Nephron progenitor cell (in vitro differentiated cells): ENCODE measurements around the gene PBX1.

Experiments
- DNase-seq: peaks from one replicate; pipeline ENCODE4 v3.0.0; 2021
- H3K27ac Mint-ChIP-seq: 2 replicates; pipeline ENCODE4 v1.8.0; 2021; ENCODE audit warnings: mild to moderate bottlenecking, moderate library complexity, mixed read lengths
- H3K27me3 Mint-ChIP-seq: 2 replicates; pipeline ENCODE4 v1.8.0; 2021; ENCODE audit warnings: mild to moderate bottlenecking, low read depth, mixed read lengths; ENCODE audit not compliant: poor library complexity
- H3K36me3 Mint-ChIP-seq: 2 replicates; pipeline ENCODE4 v1.8.0; 2021; ENCODE audit warnings: low read depth, mixed read lengths
- H3K4me1 Mint-ChIP-seq: 2 replicates; pipeline ENCODE4 v1.8.0; 2021; ENCODE audit warnings: mixed read lengths
- H3K4me3 Mint-ChIP-seq: 2 replicates; pipeline ENCODE4 v1.8.0; 2021; ENCODE audit warnings: mild to moderate bottlenecking, moderate library complexity, mixed read lengths
- H3K9me3 Mint-ChIP-seq: 2 replicates; pipeline ENCODE4 v1.8.0; 2021; ENCODE audit warnings: mild to moderate bottlenecking, moderate library complexity, mixed read lengths
- TF ChIP-seq, protein P1 (sequence below): fragments of 200-600 bp; sonication (generic); IDR thresholded peaks from 2 replicates; pipeline ENCODE4 v1.5.0; 2021; ENCODE audit warnings: antibody characterized with exemption

Gene PBX1

DNA sequence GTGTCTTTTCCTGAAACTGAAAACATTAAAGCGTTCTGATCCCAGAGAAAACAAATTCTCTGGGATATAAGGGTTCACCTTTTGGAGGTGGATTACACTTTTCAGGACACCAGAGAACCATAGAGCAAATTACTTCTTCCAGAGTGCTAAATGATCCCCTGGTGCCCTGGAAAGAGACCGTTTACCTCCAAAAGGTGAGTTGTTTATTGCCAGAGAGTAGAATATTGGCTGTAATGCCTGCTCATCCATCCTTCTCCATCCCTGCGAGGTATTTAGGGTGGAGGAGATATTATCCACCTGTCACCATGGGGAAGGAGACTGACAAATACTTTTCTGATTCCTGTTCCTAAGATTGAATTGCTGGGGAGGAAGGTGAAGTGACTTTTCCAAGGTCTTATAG, 30.4 kb downstream of the PBX1 start:
- DNase-seq = no peak
- Mint-ChIP-seq H3K36me3 (peaks cover 20% of the 10 kb centered on the region), H3K4me1 (peaks cover 98% of the 10 kb centered on the region), H3K27me3 (no peaks in the 10 kb centered on the region), H3K9me3 (no peaks in the 10 kb centered on the region), H3K4me3 (peak overlapping the region; percentile 72), H3K27ac (peak overlapping the region; percentile 99)
- TF ChIP-seq, protein P1, sequence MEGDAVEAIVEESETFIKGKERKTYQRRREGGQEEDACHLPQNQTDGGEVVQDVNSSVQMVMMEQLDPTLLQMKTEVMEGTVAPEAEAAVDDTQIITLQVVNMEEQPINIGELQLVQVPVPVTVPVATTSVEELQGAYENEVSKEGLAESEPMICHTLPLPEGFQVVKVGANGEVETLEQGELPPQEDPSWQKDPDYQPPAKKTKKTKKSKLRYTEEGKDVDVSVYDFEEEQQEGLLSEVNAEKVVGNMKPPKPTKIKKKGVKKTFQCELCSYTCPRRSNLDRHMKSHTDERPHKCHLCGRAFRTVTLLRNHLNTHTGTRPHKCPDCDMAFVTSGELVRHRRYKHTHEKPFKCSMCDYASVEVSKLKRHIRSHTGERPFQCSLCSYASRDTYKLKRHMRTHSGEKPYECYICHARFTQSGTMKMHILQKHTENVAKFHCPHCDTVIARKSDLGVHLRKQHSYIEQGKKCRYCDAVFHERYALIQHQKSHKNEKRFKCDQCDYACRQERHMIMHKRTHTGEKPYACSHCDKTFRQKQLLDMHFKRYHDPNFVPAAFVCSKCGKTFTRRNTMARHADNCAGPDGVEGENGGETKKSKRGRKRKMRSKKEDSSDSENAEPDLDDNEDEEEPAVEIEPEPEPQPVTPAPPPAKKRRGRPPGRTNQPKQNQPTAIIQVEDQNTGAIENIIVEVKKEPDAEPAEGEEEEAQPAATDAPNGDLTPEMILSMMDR = no peak

DNA sequence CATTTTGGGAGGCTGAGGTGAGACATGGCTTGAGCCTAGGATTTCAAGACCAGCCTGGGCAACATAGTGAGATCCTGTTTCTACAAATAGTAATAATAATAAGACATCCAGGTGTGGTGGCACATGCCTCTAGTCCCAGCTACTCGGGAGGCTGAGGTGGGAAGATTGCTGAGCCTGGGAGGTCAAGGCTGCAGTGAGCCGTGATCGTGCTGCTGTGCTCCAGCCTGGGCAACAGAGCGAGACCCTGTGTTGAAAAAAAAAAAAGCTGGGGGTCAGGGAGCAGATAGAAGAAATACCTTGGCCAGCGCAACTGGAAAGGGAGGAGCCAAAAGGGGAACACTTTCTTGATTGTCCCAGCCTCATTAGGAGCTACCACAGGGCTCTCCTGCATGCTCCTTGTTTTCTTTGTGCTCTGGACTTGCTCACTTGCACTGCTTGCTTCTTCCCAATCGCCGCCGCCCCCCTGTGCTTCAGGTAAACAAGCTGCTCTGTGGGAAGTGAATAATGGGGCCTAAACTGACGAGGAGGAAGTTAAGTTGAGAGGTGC, 31.1 kb downstream of the PBX1 start:
- peak; percentile 26 for DNase-seq
- no peaks in the 10 kb centered on the region for H3K27me3 Mint-ChIP-seq
- TF ChIP-seq, protein P1 = no peak
- H3K4me1 Mint-ChIP-seq = peaks cover 98% of the 10 kb centered on the region
- H3K27ac Mint-ChIP-seq = peak overlapping the region; percentile 99
- peak overlapping the region; percentile 72 for H3K4me3 Mint-ChIP-seq
- no peaks in the 10 kb centered on the region for H3K9me3 Mint-ChIP-seq
- H3K36me3 Mint-ChIP-seq = peaks cover 25% of the 10 kb centered on the region

DNA sequence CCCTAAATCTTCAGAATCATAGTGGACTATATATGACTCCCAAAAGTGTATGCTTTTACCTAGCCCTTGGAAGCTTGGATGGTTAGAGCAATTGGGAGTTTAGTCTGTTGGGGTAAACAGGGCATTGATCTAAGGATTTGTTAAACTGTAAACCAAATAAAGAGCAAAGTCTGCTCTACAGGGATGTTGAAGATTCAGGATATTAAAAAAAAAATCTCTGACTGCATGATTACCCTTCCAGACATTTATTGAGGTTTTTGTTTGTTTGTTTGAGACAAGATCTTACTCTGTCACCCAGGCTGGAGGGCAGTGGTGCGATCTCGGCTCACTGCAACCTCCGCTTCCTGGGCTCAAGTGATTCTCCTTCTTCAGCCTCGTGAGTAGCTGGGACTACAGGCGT, 31.6 kb downstream of the PBX1 start:
- H3K4me1 Mint-ChIP-seq = peaks cover 98% of the 10 kb centered on the region
- no peak for DNase-seq
- H3K27ac Mint-ChIP-seq = peak overlapping the region; percentile 99
- H3K4me3 Mint-ChIP-seq = peak overlapping the region; percentile 72
- H3K9me3 Mint-ChIP-seq = no peaks in the 10 kb centered on the region
- TF ChIP-seq, protein P1 = no peak
- peaks cover 29% of the 10 kb centered on the region for H3K36me3 Mint-ChIP-seq
- no peaks in the 10 kb centered on the region for H3K27me3 Mint-ChIP-seq

DNA sequence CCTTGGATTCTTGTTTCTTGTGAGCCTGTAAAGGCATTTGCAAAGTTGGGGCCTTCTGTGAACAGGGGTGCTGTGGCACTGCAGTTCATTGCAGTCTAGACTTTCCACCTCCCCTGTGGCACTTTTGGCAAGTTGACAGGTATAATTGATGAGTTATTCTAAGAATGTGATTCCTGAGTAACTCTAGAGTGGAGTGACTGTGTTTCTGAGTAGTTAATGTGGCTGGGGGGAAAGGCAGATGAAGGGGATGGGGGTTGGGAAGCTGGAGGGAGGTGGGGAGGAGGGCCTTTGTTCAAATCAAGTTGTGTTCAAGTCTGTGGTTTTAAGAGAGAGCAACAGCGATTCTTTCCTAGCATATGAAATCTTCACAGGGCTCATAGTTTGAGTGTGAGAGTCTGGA, 32.9 kb downstream of the PBX1 start:
- peak overlapping the region; percentile 88 for H3K27ac Mint-ChIP-seq
- TF ChIP-seq, protein P1 = no peak
- peaks cover 92% of the 10 kb centered on the region for H3K4me1 Mint-ChIP-seq
- H3K36me3 Mint-ChIP-seq = peaks cover 31% of the 10 kb centered on the region
- peak overlapping the region; percentile 58 for H3K4me3 Mint-ChIP-seq
- peak; percentile 40 for DNase-seq
- H3K9me3 Mint-ChIP-seq = no peaks in the 10 kb centered on the region
- H3K27me3 Mint-ChIP-seq = no peaks in the 10 kb centered on the region

DNA sequence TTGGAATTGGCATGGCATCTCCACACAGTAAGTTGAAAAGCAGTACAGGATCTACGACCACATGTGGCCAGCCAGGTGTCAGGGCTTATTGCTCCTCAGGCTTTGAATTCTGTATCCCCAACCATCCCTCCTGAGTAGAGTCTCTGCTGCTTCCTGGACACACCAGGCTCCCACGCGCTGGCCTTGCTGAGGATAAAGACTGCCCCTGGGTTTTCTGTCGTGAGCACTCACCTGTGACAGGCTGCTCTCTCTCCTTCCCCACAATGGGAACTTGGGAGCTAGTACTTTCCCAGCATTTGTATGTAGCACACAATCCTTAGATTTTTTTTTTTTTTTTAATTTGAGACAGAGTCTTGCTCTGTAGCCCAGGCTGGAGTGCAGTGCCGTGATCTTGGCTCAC, 33.6 kb downstream of the PBX1 start:
- Mint-ChIP-seq H3K36me3 (peaks cover 38% of the 10 kb centered on the region), H3K4me1 (peaks cover 88% of the 10 kb centered on the region), H3K9me3 (no peaks in the 10 kb centered on the region), H3K4me3 (peak overlapping the region; percentile 25), H3K27me3 (no peaks in the 10 kb centered on the region), H3K27ac (peak overlapping the region; percentile 88)
- TF ChIP-seq, protein P1 = no peak
- DNase-seq = no peak

DNA sequence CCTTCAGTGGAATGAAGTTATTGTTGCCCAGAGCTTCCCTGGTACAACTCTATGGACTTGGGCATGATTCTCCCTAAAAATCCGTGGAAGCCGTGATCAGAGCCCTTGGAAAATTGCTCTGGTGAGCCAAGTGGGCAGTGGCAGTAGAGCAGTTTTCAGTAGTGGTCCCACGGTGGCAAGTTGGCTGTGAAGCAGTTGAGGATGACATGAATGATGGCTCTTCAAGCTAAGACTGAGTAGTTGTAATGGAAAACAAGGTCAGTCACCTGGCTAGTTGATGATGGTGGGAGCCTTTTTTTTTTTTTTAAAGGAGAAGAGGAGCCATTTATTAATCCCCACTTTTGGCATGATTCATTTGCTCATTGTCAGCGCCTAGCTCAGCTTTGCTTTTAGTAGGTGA, 36.2 kb downstream of the PBX1 start:
- Mint-ChIP-seq H3K27me3 (no peaks in the 10 kb centered on the region), H3K4me1 (peaks cover 85% of the 10 kb centered on the region), H3K9me3 (no peaks in the 10 kb centered on the region), H3K4me3 (no peak overlapping the region), H3K27ac (peak overlapping the region; percentile 63), H3K36me3 (peaks cover 60% of the 10 kb centered on the region)
- TF ChIP-seq, protein P1 = no peak
- DNase-seq = no peak
